Measurements from ENCODE around the gene TMEM132E.

Gene TMEM132E

GRCh38 chr17:34637548-34638525 is 58.5 kb downstream of the TMEM132E start:
- peak; percentile 74 for DNase-seq

- DNase-seq, result no peak
Observed at GRCh38 chr17:34638526-34639260, 59.3 kb downstream of the TMEM132E start.

- no peak for DNase-seq
Observed at GRCh38 chr17:34639706-34640425, 60.5 kb downstream of the TMEM132E start.

- DNase-seq, result no peak
Observed at GRCh38 chr17:34641368-34641767, 62.0 kb downstream of the TMEM132E start.

GRCh38 chr17:34644941-34645550 is 65.7 kb downstream of the TMEM132E start:
- no peak for DNase-seq

GRCh38 chr17:34645594-34645993 is 66.2 kb downstream of the TMEM132E start:
- no peak for DNase-seq

GRCh38 chr17:34647511-34647910 is 68.1 kb downstream of the TMEM132E start:
- no peak for DNase-seq

GRCh38 chr17:34650051-34650750 is 70.8 kb downstream of the TMEM132E start:
- DNase-seq, result no peak

- no peak for DNase-seq
Observed at GRCh38 chr17:34651402-34651811, 72.0 kb downstream of the TMEM132E start.

GRCh38 chr17:34652021-34652555 is 72.7 kb downstream of the TMEM132E start:
- DNase-seq, result no peak

GRCh38 chr17:34653511-34653910 is 74.1 kb downstream of the TMEM132E start:
- no peak for DNase-seq

- no peak for DNase-seq
Observed at GRCh38 chr17:34654276-34654880, 75.0 kb downstream of the TMEM132E start.

GRCh38 chr17:34654881-34655276 is 75.5 kb downstream of the TMEM132E start:
- no peak for DNase-seq

GRCh38 chr17:34656801-34657200 is 77.4 kb downstream of the TMEM132E start:
- DNase-seq, result no peak

GRCh38 chr17:34658811-34659560 is 79.6 kb downstream of the TMEM132E start:
- no peak for DNase-seq

- no peak for DNase-seq
Observed at GRCh38 chr17:34663714-34664113, 84.3 kb downstream of the TMEM132E start.

- DNase-seq, result no peak
Observed at GRCh38 chr17:34665150-34665806, 85.9 kb downstream of the TMEM132E start.

GRCh38 chr17:34665819-34666763 is 86.7 kb downstream of the TMEM132E start:
- DNase-seq, result no peak

- no peak for DNase-seq
Observed at GRCh38 chr17:34667656-34668055, 88.3 kb downstream of the TMEM132E start.
